Kidney glomerular epithelial cell (primary cell): ENCODE data around the gene RPTOR.

ENCODE experiments used
- DNase-seq: peaks from one replicate; lab custom pipeline; 2025; lab: John Stamatoyannopoulos, UW

The RPTOR gene

DNA sequence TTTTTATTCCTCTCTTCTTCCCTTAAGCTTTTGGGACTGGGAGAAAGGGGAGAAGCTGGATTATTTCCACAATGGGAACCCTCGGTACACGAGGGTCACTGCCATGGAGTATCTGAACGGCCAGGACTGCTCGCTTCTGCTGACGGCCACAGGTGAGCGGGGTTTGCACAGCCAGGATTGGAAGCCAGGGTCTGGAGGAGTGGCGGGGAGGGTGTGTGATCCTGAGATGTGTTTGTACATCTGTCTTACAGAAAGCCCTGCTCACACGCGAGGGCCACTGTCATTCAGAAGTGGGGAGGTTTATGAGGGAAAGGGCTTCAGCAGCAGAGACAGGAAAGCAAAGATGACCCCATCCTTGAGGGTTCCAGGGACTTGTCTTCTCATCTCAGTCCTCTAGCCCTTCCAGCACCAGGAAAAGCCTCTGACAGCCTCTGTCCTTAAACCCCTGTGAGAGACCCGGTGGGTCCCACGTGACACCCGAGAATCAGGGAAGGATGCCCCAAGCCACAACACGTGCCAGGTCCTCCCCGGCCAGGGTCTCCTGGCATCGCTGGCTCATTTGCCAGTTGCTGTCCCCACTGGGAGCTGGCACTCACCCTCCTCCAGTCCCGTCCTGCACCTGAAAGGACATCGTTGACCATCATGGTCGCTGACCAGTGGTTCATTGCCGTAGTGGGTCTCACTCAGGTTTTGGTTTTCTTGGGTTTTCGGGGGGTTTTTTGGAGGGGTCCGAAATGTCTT lies 402.7 kb downstream of the RPTOR start:
- DNase-seq: no peak

GRCh38 chr17:80948019-80948975 lies 403.7 kb downstream of the RPTOR start:
- DNase-seq: no peak

DNA sequence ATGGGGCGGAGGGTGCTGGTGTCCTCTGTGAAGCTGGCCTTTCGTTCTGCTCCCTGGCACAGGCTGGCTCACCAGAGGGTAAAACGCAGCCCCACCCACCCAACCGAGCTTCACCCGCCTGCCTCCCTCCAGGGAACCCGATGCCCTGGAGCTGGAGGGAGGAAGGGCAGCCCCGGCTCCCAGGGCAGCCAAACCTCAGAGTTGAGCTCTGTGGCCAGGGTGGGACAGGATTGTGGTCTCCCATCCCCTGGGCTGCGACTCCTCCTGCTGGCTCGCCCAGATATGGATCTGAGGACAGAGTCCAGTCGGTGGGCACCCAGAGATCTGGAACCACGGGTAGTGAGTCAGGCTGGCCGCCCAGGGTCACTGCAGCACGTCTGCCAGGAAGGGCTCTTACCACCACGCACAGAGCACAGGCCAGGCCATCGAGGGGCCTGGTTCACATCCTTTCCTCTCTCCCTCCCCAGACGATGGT lies 404.4 kb downstream of the RPTOR start:
- DNase-seq: no peak

GRCh38 chr17:80949451-80950421 lies 405.1 kb downstream of the RPTOR start:
- no peak for DNase-seq

DNA sequence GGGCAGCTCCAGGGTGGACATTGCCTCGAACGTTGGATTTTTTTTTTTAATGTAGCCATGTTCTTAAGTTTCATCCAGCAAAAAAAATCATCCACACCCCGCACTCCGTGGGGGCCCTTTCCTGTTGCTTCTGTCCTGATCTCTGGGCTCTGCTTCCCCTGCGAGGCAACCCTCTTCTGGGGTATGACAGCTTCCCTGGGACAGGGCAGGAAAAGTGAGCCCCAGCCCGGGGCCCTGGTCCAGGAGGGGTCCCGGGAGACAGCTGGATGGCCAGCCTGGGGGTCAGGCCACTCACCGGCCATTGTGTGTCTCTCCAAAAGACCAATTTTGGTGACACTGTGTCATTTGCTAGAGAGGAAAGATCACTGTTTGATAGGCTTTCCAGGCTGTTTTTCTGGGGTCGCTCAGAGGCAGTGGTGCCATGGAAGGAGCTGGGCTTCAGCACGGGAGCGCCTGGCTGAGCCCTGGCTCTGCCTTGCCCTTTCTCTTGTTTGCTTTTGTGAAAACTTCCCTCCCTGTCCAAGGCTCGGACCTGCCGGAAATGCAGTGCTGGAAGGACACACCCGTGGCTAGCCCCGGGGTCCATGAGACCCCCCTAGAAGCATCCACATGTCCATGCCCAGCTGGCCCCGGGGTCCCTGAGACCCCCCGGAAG lies 406.0 kb downstream of the RPTOR start:
- no peak for DNase-seq

- no peak for DNase-seq
These were observed 406.8 kb downstream of the RPTOR start for GRCh38 chr17:80951121-80952090.

- no peak for DNase-seq
These were observed 407.7 kb downstream of the RPTOR start for GRCh38 chr17:80952291-80952690.

GRCh38 chr17:80953471-80954315 lies 409.1 kb downstream of the RPTOR start:
- no peak for DNase-seq

GRCh38 chr17:80955078-80955477 lies 410.4 kb downstream of the RPTOR start:
- no peak for DNase-seq

- no peak for DNase-seq
These were observed 411.1 kb downstream of the RPTOR start for GRCh38 chr17:80955671-80956280.

GRCh38 chr17:80956321-80957190 lies 411.9 kb downstream of the RPTOR start:
- DNase-seq: no peak

DNA sequence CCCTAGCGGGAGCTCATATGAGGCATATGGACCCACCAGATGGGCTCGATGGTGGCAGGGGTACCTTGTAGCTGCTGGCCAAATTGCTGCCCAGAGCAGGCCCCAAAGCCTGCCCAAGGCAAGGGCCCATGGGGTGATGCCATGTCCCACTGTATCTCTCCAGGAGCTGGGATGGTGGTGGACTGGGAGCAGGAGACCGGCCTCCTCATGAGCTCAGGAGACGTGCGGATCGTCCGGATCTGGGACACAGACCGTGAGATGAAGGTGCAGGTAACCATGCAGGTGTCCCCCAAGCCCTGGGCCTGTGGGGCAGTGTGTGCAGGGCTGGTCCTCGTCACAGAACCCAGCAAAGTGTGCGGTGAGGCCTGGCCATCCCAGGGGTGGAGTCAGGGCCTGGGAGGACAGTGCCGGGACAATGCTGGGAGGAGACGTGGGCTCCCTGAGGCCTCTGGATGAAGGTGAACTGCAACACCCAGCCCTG lies 412.9 kb downstream of the RPTOR start:
- DNase-seq: no peak

GRCh38 chr17:80959330-80960036 lies 414.8 kb downstream of the RPTOR start:
- no peak for DNase-seq

GRCh38 chr17:80960037-80960796 lies 415.6 kb downstream of the RPTOR start:
- no peak for DNase-seq

DNA sequence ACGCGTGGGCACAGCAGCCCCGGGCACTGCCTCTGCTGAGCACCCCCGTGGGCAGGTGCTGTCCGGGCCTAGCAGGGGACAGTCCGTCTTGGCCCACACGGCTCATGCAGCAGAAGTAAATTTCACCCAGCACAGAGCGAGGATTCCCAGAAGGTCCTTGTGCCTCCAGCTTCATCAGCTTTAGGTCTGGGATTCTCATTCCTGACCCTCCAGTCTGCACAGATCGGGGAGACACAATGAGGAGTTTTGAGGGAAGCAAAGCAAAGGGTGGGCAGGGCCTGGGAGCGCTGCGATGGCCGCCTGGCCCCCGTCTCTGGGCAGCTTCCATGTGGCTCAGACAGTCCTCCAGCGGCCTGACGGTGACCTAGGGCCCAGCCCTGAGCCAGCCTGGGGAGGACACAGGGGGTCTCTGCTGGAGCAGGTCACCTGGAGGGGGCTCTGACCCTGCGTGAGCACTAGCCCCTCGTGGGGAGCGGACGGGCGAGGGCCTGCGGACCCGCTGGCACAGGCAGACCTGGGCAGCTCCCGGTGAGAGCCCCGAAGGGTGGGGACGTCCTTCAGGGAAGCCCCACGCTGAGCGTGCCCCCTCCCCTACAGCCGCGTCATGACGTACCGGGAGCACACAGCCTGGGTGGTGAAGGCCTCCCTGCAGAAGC lies 416.3 kb downstream of the RPTOR start:
- DNase-seq: no peak
